GM18505 (cell line): ENCODE measurements around the gene NDOR1.

Source experiments
- ATAC-seq: cut with Tn5 transposase; IDR thresholded peaks from one replicate; pipeline ENCODE4 v1.9.1; 2021; ENCODE audit not compliant: unreplicated experiment
- POLR2A ChIP-seq: IDR thresholded peaks from 4 replicates; pipeline ENCODE4 v1.6.1; 2011; ENCODE audit warnings: borderline replicate concordance; ENCODE audit not compliant: insufficient read depth, insufficient read length; ENCODE audit errors: extremely low read depth

Gene NDOR1

DNA sequence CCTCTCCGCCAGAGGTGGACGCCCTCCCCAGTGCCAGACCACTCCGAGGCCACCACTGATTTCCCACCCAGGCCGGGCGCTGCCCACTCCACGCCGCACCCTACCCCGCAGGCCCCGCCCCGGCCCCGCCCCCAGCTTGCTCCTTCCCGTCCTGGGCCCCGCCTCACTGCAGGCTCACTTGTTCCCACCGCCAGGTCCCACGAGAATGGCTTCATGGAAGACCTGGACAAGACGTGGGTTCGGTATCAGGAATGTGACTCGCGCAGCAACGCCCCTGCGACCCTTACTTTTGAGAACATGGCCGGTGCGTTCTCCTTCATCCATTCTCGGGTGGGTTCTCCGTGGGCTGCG, 42.2 kb upstream of the NDOR1 start:
- TF ChIP-seq POLR2A, result no peak
- no peak for ATAC-seq

DNA sequence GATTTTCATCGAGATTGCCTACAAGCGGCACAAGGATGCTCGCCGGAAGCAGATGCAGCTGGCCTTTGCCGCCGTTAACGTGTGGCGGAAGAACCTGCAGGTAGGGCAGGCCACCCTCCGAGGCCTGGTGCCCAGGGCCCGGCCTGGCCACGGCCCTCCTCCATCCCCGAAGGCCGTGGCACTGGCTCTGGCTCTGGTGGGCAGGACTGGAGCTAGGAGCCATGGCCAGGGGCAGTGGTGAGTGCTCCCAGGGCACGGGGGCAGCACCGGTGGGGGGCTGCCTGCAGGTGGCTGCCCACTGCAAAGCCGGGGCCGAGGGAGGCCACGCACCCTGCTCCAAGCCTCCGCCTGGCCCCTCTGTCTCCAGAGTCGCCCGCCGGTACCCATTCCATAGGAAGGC, 41.7 kb upstream of the NDOR1 start:
- no peak for ATAC-seq
- TF ChIP-seq POLR2A, result no peak

DNA sequence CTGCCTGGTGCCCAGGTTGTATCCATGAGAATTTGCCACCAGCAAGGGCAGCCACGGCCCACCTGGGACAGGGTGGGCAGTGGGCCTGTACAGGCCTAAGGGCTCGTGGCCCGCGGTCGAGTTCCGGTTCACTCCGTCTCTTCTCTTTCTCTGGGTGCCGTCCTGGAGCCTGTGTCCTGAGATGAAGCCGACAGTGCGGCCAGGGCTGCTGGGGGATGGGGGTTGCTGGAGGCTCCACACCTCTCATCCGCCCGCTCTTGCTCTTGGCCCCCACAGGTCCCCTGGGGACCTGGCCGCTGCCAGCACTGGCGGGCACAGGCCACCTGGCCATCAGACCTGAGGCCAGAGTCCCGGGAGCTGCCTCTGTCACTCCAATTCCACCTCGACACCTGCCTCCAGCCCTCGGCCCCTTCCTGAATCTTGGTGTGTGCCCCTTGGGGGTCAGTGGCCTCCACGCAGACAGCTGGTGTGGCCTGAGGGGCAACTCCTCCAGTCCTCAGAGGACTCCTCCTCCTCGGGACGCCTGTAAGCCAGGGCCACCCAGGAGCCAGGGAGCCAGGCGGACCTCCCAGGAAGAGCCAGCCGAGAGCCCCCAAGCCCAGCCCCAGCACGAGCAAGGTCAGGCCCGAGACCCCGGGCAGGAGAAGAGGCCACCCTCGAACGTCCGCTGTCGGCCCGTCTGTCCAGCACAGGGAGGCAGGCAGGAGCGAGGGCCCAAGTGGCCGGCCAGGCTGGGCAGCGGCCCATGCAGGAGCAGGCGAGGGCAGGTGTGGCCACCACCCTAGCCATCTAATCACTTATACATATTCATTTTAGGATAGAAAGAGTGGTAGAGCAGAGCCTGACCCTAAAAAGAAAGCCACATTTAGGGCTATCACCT, 40.9 kb upstream of the NDOR1 start:
- no peak for TF ChIP-seq POLR2A
- no peak for ATAC-seq

DNA sequence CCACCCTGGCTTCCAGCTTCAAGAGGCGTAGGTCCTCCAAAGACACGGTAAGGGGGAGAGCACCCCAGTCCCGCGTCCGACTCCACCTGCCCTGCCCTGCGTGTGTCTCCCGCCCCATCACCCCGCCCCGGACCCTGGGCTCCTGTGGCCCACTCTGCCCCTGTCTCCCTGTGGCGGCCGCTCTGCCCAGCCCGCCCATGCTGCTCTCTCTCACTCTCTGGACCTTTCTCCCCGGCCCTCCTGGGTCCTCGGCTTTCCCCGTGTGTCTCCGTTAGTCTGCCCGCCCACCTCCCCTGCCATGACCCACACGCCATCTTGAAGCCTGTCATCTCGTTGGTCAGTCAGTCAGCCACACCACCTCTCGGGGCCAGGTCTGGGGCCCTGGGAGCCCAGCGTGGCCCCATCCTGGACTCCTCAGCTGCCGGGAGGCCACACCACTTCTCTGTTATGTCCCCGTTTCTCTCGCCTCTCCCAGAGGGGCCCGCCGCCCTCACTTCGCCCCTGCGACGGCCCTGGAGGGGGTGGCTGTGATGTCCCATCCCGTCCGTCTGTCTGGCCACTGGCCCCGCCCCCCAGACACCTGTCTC, 40.2 kb upstream of the NDOR1 start:
- no peak for TF ChIP-seq POLR2A

DNA sequence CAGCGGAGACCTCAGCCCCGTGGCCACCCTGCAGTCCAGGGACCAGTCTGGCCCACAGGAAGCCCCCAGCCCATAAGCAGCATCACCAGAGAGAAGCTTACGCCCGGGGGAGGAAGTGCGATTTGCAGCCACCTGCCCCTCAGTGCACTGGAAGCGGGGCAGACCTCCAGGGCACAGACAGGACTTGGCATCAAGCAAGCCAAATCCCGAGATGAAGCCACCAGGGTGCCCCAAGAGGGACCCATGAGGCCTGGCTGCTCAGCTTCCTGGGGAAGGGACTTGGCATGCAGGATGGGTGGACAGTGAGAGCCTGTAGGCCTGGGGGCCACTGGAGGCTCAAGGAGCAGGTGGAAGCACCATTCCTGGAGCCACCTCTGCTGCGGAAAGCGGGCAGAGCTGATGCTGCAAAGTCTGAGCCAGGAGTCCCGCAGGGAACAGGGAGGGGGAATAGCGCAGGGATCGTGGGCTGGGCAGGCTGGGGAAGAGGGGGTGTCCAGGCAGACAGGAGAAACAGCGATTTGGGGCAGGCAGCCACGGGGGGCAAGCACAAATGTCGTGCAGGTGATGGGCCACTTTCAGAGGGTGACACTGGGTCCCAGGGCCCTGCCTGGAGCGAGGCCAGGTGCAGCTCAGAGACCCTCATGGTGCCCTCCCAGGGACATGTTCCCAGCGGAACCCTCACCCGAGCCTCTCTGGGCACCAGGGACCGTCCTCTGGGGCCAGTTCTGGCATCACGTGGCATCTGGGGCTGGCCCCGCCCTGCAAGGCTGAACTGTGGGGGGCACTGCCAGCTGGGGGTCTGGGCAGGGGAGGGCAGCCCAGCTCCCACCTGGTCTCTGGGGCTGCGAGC, 38.9 kb upstream of the NDOR1 start:
- no peak for TF ChIP-seq POLR2A
- no peak for ATAC-seq

More for the DNA sequence above, 40.2 kb upstream of the NDOR1 start:
- no peak for ATAC-seq

DNA sequence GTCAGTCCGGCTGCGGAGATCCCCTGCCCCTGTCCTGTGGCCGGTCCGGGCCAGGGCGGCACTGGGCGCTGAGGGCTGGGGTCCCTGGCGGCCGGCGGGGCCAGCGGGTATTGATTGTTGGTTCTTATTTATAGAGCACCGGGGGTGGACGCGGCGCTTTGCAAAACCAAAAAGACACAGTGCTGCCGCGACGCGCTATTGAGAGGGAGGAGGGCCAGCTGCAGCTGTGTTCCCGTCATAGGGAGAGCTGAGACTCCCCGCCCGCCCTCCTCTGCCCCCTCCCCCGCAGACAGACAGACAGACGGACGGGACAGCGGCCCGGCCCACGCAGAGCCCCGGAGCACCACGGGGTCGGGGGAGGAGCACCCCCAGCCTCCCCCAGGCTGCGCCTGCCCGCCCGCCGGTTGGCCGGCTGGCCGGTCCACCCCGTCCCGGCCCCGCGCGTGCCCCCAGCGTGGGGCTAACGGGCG, 38.2 kb upstream of the NDOR1 start:
- no peak for ATAC-seq
- TF ChIP-seq POLR2A, result no peak

DNA sequence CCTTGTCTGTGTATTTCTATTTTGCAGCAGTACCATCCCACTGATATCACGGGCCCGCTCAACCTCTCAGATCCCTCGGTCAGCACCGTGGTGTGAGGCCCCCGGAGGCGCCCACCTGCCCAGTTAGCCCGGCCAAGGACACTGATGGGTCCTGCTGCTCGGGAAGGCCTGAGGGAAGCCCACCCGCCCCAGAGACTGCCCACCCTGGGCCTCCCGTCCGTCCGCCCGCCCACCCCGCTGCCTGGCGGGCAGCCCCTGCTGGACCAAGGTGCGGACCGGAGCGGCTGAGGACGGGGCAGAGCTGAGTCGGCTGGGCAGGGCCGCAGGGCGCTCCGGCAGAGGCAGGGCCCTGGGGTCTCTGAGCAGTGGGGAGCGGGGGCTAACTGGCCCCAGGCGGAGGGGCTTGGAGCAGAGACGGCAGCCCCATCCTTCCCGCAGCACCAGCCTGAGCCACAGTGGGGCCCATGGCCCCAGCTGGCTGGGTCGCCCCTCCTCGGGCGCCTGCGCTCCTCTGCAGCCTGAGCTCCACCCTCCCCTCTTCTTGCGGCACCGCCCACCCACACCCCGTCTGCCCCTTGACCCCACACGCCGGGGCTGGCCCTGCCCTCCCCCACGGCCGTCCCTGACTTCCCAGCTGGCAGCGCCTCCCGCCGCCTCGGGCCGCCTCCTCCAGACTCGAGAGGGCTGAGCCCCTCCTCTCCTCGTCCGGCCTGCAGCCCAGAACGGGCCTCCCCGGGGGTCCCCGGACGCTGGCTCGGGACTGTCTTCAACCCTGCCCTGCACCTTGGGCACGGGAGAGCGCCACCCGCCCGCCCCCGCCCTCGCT, 37.5 kb upstream of the NDOR1 start:
- TF ChIP-seq POLR2A, result no peak
- ATAC-seq, result no peak

DNA sequence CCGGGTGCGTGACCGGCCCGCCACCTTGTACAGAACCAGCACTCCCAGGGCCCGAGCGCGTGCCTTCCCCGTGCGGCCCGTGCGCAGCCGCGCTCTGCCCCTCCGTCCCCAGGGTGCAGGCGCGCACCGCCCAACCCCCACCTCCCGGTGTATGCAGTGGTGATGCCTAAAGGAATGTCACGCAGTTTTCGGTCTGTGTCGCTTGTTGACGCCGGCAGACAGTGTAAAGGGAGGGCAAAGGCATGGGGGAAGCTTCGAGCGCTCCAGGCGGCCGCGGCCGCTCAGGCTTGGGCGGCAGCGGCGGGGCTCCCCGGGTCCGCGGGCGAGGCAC, 37.0 kb upstream of the NDOR1 start:
- no peak for TF ChIP-seq POLR2A
- no peak for ATAC-seq

DNA sequence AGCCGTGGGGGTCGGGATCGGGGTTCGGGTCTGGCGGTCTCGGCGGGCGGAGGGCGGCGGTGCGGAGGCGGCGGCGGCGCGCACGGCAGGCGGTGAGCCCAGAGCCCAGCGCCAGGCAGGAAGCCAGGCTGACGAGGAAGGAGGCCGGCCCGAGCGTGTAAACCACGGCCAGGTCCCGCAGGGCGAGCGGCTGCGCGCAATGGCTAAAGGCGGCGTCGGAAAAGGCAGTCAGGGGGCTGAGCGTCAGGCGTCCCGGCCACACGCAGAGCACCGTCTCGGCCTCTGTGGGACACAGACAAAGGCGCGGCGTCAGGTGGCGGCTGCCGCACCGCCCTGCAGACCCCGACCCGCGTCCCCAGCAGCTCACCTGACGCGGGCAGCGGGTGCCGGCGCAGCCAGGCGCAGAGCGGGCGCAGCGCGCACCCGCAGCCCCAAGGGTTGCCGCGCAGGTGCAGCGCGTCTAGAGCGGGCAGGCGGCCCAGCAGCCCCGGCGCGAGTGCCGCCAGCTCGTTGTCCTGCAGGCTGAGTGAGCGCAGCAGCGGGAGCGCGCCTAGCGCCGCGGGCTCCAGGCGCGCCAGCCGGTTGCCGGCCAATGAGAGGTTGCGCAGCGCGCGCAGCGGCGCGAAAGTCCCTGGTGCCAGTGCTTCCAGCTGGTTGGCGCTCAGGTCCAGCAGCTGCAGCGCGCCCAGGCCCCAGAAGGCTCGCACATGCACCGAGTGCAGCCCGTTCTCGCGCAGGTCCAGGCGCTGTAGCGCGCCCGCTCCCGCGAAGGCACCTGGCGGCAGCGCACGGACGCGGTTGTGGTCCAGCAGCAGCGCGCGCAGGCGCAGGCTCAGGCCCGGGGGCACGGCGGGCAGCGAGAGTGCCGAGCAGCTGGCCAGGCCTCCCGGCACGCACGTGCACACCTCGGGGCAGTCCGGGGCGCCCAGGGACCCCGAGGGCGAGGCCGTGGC, 36.3 kb upstream of the NDOR1 start:
- no peak for TF ChIP-seq POLR2A

DNA sequence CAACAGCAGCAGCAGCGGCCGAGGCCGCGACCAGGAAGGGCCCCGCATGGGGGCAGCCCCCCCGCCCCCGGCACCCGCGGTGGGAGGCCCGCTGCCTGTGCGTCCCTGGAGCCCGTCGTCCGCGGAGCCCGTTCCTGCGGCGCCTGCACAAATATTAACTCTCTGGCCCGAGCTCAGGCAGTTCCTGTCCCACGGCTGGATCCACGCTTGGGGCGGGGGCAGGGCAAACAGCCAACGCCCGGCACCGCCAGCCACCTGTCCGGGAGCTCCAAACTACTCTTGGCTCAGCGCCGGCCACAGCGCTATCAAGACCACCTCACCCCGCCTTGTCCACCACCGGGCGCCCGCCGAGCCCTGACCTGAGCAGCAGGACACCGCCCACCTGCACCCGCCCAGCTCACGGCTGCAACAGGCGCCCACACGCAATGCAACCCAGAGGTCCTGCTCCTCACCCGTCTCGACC, 35.6 kb upstream of the NDOR1 start, which contains the start of gene LRRC26:
Gene LRRC26 (minus strand): TSS at position 156 of the 463 bp plus-strand sequence. CDS start 108 bp downstream, at position 48.
- ATAC-seq, result no peak

More for the DNA sequence above, 36.3 kb upstream of the NDOR1 start:
- no peak for ATAC-seq

DNA sequence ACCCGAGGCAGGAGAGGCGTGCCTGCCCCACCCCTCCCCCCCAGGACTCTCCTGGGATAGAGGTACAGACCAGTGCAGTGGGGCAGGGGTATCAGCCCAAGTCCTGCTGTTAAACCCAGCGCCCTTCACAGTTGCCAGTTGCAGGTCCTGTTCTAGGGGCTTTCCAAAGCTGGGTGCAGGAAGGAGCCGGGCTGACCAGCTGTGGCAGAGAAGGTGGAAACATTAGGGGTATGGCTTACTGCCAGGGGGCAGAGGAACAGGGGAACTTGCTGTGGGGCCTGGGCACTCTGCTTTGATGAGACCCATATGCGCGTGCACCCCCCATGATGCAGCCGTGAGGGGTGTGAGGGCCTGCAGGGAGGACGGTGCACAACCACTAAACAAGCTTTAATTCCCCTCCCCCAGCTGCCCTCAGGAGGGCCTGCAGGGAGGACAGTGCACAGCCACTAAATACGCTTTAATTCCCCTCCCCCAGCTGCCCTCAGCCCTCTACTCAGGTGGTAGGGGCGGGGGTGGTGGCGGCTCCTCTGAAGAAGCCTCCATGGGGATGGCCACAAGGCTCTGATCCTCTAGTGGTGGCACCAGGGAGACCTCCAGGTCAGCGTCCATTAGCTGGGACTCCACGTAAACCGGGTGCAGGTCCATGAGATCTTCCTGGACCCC, 34.9 kb upstream of the NDOR1 start:
- ATAC-seq, result no peak
- TF ChIP-seq POLR2A, result no peak

More for the DNA sequence above, 35.6 kb upstream of the NDOR1 start, which contains the start of gene LRRC26:
- TF ChIP-seq POLR2A, result no peak
